ENCODE results near the gene CADPS2.
"Not testable (repeated sequence)": the region's sequence is repeated elsewhere in the genome, so short reads cannot be mapped to it uniquely, and the experiment has no call there.

CADPS2 gene

DNA sequence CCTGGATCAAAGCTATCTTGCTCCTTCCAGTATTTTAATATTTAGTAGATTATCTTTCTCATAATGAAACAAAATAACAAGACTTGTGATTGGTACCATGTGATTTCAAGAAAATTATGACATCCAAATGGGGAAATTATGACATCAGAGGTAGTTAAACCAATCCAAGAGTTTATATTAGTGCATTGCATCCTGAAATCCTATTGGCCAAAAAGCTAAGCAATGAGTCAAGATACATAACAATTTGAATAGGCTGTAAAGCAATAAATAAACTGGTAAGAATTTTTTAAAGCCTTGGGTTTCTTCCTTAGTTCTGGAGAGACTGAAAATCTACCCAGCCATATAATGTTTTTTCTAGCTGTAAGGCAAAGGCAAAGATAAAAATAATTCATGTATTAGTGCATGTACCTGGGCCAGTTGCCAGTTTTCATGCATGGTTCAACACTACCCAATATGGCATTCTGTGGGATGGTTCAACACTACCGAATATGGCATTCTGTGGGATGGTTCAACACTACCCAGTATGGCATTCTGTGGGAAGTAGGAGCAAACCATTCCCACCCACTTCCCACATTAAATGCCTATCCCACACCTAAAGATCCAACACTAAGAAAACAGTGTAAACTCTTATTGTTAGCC is 183.3 kb downstream of the CADPS2 start, which contains the start of gene RNF148:
TSS of gene RNF148 (minus strand) at position 51 of the 639 bp plus-strand sequence. CDS start 172 bp downstream, outside the sequence.
- no peak for DNase-seq

- no peak for DNase-seq
These were observed 187.2 kb downstream of the CADPS2 start, which contains the start of gene RNF133 for GRCh38 chr7:122699017-122699416. TSS of gene RNF133 (minus strand) at chr7:122699117. CDS start at chr7:122698918, 199 bp downstream.

- DNase-seq = no peak
These were observed 190.4 kb downstream of the CADPS2 start for GRCh38 chr7:122695816-122696215.

DNA sequence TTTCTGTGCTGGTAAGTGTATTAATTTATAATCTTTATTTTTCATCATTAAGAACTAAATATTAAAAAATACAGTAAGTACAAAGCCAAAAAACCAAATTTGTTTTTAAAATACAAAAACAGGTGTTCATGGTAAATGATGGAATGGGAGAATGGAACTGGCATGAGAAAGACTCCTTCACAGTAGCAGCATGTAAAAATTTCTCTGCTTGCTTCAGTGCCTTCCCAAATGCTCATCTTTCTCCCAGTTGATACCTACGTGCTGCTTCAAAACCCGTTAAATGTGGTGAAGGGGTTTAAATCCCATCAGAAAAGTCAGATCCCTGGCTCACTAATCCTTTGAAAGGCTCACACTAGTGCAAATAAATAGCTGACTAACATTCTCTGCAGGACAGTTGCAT is 191.6 kb downstream of the CADPS2 start:
- no peak for DNase-seq

DNA sequence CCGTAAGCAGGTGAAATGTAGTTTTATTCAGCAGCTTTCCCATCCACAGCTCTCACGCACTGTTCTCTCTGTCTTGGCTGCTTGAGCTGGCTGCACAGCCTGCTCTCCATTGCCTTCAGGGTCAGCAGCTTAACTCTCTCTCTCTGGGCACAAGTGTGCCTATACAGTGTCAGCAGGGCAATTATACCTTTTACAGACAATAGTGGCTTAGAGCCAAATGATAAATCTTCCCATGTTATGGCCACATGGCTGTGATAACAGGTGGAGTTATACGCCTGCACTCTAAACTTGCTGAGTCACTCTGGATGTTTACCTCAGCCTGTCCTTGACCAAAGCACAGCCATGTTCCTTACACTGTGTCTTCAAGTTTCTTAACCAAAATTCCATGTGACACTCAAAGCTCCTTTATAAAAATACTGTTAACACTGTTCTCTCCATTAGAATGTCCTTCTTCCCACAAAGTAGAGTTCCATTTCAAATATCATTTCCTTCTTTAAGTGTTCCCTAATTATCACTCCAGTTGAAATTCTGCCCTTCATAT is 193.4 kb downstream of the CADPS2 start:
- DNase-seq = no peak

DNA sequence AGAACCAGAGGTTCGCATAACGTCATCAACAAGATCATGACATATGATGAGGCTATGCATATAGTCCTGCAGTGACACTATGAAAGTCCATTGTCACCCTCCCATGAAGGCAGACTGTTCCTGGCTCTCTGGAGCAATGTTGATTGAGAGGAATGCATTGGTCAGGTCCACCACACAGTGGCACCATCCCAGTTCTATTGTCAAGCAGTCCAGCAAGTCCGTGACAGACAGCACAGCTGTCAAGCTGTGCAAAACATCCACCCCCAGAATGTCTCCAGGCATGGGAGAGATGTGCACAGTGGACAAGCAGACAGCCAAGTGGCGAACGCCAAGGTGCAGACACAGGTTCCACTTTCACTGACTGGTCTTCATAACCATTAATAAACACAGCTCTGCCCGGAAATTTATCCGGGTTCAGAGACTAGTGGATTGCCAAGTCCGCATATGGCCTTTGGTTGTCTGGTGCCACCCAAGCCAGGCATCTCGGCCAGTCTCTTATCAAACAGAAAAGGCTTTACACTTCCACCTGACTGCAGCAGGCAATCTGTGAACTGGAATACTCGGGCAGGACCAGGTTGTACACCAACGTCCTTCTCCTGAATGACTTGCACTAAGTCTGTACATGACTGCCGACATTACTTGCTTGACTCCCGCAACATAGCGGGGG is 194.6 kb downstream of the CADPS2 start:
- no peak for DNase-seq

DNA sequence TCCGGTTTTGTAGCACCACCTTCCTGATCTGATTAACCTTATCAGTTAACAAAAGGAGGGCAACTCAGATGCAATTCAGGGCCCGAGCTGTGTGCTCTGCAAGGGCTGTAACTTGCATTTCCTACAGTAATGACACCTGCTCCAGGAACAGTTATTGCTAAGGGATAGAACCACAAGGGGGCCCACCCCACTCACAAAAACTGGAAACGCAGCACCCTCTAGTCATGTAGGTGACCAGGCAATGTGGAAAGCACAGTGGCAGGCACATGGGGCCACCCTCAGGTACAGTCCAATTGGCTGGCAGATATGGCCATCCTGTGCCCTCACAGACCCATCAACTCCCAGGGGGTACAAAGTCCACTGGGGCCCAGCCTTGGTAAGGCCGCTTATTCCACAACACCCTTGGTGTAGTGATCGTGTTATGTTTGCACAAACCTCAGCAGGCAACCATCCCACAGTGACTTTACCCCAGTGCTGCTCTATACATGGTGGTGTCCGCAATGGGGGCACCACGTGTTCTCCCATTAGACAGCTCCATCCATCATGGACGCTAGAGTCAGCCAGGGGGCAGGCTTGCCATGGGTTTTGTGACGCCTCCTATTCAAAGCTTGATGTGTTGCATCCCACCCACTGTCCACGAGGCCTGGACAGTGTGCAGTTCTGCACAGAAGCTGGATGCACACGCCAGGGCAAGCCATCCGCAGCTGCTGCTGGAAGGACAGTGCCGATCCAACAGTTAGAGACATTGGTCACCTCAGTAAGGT is 196.7 kb downstream of the CADPS2 start:
- no peak for DNase-seq

GRCh38 chr7:122688400-122688998 is 197.8 kb downstream of the CADPS2 start:
- DNase-seq = no peak

DNA sequence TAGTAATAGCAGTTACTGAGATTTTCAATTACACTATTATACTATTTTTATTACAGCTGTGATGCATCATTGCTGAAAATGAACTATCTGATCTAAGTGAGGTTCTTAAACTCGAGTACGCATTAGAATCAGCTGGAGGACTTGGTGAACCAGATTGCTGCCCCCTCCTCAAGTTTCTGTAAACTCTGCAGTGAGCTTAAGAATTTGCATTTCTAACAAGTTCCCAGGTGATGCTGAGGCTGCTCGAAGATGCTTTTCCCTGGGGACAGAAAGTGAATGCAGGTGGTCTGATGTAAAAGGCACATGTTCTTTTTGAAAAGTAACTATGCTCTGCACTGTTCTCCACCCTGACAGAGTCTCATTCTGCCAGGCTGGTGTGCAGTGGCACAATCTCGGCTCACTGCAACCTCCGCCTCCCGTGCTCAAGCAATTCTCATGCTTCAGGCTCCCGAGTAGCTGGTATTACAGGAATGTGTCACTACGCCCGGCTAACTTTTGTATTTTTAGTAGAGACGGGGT is 199.8 kb downstream of the CADPS2 start:
- DNase-seq = no peak

- no peak for DNase-seq
These were observed 201.8 kb downstream of the CADPS2 start for GRCh38 chr7:122684504-122684903.

DNA sequence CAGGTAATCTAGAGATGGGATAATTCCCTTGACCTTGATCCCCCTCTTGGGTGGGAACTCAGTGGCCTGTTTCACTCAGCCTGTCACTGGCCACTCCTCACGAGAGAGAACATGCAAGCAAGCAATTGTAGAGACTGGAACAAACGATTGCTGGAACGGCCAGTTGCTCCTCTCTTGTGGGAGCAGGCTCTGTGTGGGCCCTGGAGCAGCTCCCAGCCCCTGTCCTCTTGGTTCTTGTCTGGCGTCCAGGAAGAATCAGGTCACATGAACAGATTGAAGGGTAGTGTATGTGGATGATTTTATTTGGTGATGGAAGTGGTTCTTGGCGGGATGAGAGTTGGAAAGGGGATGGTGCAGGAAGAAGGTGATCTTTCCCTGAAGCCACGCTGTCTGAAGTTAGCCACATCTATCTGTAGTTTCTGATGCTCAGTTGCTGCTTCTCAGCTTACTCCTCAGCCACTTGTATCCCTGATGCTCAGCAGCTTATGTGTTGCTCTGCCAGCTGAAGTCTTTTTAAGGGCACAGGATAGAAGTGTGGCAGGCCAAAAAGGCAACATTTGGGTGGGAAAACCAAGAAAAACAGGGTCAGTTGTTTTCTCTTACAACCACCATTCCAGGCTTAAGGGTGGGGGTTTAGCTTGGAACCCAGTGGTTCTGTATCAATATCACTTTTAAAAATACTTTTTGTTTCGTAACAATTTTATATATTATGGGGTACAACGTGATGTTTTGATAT is 203.3 kb downstream of the CADPS2 start:
- no peak for DNase-seq

DNA sequence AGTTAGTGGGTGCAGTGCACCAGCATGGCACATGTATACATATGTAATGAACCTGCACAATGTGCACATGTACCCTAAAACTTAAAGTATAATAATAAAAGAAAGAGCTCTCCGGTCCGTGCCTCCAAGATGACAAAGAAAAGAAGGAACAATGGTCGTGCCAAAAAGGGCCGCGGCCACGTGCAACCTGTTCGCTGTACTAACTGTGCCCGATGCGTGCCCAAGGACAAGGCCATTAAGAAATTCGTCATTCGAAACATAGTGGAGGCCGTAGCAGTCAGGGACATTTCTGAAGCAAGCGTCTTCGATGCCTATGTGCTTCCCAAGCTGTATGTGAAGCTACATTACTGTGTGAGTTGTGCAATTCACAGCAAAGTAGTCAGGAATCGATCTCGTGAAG is 205.1 kb downstream of the CADPS2 start:
- not testable (repeated sequence) for DNase-seq

DNA sequence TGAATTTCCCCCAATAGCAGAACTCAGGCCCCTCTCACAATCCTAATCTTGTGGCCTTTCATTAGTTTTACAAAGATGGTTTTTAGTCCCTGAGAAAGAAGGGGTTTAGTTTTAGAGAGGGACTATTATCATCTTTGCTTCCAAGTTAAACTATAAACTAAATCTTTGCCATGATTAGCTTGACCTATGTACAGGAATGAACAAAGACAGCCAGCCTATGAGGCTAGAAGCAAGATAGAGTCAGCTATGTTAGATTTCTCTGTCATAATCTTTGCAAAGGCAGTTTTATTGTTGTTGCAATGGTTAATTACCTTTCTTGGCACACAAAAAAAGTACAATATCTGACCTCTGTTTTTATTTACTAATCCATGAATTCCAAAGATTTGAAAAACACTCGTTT is 206.4 kb downstream of the CADPS2 start:
- no peak for DNase-seq

DNA sequence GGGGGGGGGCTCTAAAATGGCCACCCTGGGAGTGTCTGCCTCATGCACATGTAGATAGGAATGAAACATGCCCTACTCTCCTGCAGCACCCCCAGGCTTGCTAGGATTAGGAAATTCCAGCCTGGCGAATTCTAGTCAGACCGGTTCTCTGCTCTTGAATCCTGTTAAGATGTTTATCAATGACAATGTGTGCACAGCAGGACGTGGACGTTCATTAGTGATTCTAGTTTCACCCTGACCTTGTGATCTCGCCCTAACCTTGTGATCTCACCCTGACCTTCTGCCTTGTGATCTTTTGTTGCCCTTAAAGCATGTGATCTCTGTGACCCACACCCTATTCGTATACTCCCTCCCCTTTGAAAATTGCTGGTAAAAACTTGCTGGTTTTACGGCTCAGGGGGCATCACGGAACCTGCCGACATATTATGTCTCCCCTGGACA is 207.0 kb downstream of the CADPS2 start:
- DNase-seq = not testable (repeated sequence)

GRCh38 chr7:122677149-122677548 is 209.1 kb downstream of the CADPS2 start:
- DNase-seq = no peak

DNA sequence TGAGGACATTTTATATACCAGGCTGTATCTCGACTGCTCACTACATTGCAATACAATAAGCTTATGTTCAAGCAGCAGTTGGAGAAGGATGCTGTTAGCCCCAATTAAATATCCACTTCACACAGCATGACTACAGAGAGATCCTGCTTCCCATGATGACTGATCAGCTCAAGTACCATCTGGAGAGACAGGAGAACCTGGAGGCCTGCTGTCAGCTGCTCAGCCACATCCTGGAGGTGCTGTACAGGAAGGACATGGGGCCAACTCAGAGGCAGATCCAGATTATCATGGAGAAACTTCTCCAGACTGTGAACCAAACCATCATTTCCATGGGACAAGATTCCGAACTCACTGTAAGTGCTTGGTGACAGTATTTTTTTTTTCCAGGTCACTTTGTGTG is 209.8 kb downstream of the CADPS2 start:
- DNase-seq = no peak

DNA sequence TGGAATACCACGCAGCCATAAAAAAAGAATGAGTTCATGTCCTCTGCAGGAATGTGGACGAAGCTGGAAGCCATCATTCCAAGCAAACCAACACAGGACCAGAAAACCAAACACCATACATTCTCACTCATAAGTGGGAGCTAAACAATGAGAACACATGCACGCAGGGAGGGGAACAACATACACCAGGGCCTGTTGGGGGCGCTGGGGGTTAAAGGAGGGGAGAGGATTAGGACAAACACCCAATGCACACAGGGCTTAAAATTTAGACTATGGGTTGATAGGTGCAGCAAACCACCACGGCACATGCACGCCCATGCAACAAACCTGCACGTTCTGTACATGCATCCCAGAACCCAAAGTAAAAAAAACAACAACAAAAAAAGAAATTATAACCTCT is 210.6 kb downstream of the CADPS2 start:
- no peak for DNase-seq

GRCh38 chr7:122675011-122675410 is 211.2 kb downstream of the CADPS2 start:
- DNase-seq = no peak

DNA sequence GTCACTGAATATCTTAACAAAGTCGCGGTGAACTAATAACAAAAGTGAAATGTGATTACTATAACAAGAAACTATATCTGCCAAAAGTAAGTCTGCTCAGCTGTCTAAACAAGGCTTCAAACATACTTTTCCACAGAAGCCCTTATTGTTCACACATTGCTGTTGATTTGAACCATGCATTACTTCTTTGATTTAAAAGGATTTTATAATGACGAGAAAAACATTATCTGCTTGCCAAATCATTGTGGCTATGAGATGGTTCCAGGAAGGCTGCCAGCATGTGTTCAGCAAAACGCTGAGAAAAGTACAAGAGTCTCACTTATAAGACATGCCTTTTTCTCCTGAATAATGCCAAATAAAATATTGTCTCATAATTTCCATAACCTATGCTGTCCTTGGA is 211.8 kb downstream of the CADPS2 start:
- DNase-seq = no peak

- no peak for DNase-seq
These were observed 212.3 kb downstream of the CADPS2 start for GRCh38 chr7:122673951-122674350.

- DNase-seq = no peak
These were observed 213.7 kb downstream of the CADPS2 start for GRCh38 chr7:122672536-122672935.

- no peak for DNase-seq
These were observed 222.5 kb downstream of the CADPS2 start for GRCh38 chr7:122663733-122664132.

All from activated T-cell treated with anti-CD3 and anti-CD28 coated beads for 4 hours (primary cell).